HepG2 (cell line): ENCODE results near the gene MAN1B1. TPM values are rescaled to one million over a fixed set of nuclear protein-coding genes. Genes with fewer than 3 reads are reported as not detected.

Source experiments
- FOXO1 ChIP-seq: sonication (generic); formaldehyde crosslinking; IDR thresholded peaks from 2 replicates; pipeline ENCODE4 v1.4.0; 2020; ENCODE audit warnings: missing genetic modification reagents
- KAT7 ChIP-seq: IDR thresholded peaks from 2 replicates; pipeline ENCODE4 v1.6.1; 2018; ENCODE audit warnings: borderline replicate concordance, missing compliant biosample characterization
- NPAS2 ChIP-seq: sonication (generic); formaldehyde crosslinking; IDR thresholded peaks from 2 replicates; pipeline ENCODE4 v1.8.0; 2022; ENCODE audit warnings: mild to moderate bottlenecking, missing genetic modification reagents, borderline replicate concordance
- POLR2G ChIP-seq: fragments of 200-400 bp; formaldehyde crosslinking; IDR thresholded peaks from 2 replicates; pipeline ENCODE4 v1.6.1; 2018; ENCODE audit warnings: mild to moderate bottlenecking, low read depth, low read length, moderate library complexity
- REPIN1 ChIP-seq: sonication (generic); formaldehyde crosslinking; IDR thresholded peaks from 2 replicates; pipeline ENCODE4 v1.8.0; 2022; ENCODE audit warnings: missing genetic modification reagents, low read depth, mild to moderate bottlenecking, borderline replicate concordance
- RXRB ChIP-seq: IDR thresholded peaks from 2 replicates; pipeline ENCODE4 v1.6.1; 2016; ENCODE audit warnings: borderline replicate concordance, missing genetic modification reagents, missing compliant biosample characterization
- ZFYVE20 ChIP-seq: sonication (generic); formaldehyde crosslinking; IDR thresholded peaks from 2 replicates; pipeline ENCODE4 v1.8.0; 2023; ENCODE audit warnings: low read depth, mild to moderate bottlenecking, moderate library complexity, missing genetic modification reagents, borderline replicate concordance
- ZNF20 ChIP-seq: sonication (generic); formaldehyde crosslinking; IDR thresholded peaks from 2 replicates; pipeline ENCODE4 v1.4.0; 2020; ENCODE audit warnings: mild to moderate bottlenecking, moderate library complexity, missing genetic modification reagents
- ZNF232 ChIP-seq: sonication (generic); formaldehyde crosslinking; IDR thresholded peaks from 2 replicates; pipeline ENCODE4 v1.4.0; 2020; ENCODE audit warnings: missing genetic modification reagents, borderline replicate concordance
- ZNF329 ChIP-seq: sonication (generic); formaldehyde crosslinking; IDR thresholded peaks from 2 replicates; pipeline ENCODE4 v1.9.0; 2021; ENCODE audit warnings: low read depth, mild to moderate bottlenecking, missing genetic modification reagents
- ZNF354B ChIP-seq: sonication (generic); formaldehyde crosslinking; IDR thresholded peaks from 2 replicates; pipeline ENCODE4 v1.8.0; 2022; ENCODE audit warnings: mild to moderate bottlenecking, missing genetic modification reagents
- ZNF563 ChIP-seq: sonication (generic); formaldehyde crosslinking; IDR thresholded peaks from 2 replicates; pipeline ENCODE4 v1.8.0; 2022; ENCODE audit warnings: mild to moderate bottlenecking, moderate library complexity, missing genetic modification reagents
- ZNF607 ChIP-seq: sonication (generic); formaldehyde crosslinking; IDR thresholded peaks from 2 replicates; pipeline ENCODE4 v1.5.1; 2020; ENCODE audit warnings: missing genetic modification reagents, mild to moderate bottlenecking, borderline replicate concordance
- polyA plus RNA-seq, 8 experiments: library from polyadenylated mRNA; depleted of rRNA in 3 of 8; stranded (reverse) in 7 of 8; unstranded in 1 of 8; fragments of >200 nt; fragmentation: Illumina TruSeq in 4 of 8; extraction: Trizol in 4 of 8; gene quantifications; 2 replicates each; pipeline versions ENCODE4 v1.2.1 to v1.2.3, GENCODE V29; 2011 to 2016; ENCODE audit warnings: low read depth in 4 of 8, missing spikeins in 1 of 8, mixed read lengths in 1 of 8; ENCODE audit not compliant: insufficient read depth in 1 of 8
- total RNA-seq, 5 experiments: library from RNA; depleted of rRNA; stranded (reverse); fragments of >200 nt; fragmentation: Illumina TruSeq; extraction: Trizol; gene quantifications; 2 replicates each; pipeline ENCODE4 v1.2.3, GENCODE V29; 2016; ENCODE audit warnings: low read depth in 1 of 5
- TF ChIP-seq, protein P1 (sequence below): sonication (generic); formaldehyde crosslinking; IDR thresholded peaks from one replicate; pipeline ENCODE4 v1.5.1; 2020; ENCODE audit warnings: mild to moderate bottlenecking, missing genetic modification reagents; ENCODE audit errors: not compliant biosample characterization
- TF ChIP-seq, protein P2 (sequence below): sonication (generic); formaldehyde crosslinking; IDR thresholded peaks from 2 replicates; pipeline ENCODE4 v1.8.0; 2022; ENCODE audit warnings: mild to moderate bottlenecking, missing genetic modification reagents, moderate library complexity
- TF ChIP-seq, protein P3 (sequence below): sonication (generic); formaldehyde crosslinking; IDR thresholded peaks from 2 replicates; pipeline ENCODE4 v1.5.0; 2020; ENCODE audit warnings: mild to moderate bottlenecking, missing genetic modification reagents

MAN1B1 gene
- total and polyA plus RNA-seq, 2 of the 13 experiments (the other 11 are each of a cell fraction or from before 2014, with no cell fraction given) = 48.9 to 59.5 TPM

DNA sequence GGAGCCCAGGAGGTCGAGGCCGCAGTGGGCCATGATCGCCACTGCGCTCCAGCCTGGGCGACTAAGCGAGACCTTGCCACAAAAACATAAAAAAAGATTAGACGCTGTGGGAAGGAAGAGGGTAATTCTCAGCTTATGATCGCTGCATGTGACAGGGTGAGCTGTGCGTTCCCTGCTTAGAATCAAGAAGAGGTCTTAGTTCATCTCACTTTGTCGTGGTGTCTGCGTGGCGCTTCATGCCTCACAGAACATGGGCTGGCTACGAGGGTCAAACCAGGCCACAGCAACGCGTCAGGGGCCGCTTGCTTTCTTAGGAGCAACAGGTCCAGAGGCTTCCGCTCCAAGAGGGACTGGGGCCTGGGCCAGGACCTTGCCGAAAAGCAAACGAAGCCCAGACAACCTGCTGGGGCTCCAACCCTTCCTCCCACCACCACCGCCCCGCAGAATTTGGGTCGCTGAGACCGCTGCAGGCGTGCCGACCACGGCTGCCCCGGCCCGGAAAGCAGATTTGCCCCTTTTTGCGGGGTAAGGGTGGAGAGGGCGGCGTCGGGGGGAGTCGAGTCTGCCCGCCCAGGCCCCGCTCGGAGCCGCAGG lies 42.2 kb downstream of the MAN1B1 start (continued):
- TF ChIP-seq, protein P1, sequence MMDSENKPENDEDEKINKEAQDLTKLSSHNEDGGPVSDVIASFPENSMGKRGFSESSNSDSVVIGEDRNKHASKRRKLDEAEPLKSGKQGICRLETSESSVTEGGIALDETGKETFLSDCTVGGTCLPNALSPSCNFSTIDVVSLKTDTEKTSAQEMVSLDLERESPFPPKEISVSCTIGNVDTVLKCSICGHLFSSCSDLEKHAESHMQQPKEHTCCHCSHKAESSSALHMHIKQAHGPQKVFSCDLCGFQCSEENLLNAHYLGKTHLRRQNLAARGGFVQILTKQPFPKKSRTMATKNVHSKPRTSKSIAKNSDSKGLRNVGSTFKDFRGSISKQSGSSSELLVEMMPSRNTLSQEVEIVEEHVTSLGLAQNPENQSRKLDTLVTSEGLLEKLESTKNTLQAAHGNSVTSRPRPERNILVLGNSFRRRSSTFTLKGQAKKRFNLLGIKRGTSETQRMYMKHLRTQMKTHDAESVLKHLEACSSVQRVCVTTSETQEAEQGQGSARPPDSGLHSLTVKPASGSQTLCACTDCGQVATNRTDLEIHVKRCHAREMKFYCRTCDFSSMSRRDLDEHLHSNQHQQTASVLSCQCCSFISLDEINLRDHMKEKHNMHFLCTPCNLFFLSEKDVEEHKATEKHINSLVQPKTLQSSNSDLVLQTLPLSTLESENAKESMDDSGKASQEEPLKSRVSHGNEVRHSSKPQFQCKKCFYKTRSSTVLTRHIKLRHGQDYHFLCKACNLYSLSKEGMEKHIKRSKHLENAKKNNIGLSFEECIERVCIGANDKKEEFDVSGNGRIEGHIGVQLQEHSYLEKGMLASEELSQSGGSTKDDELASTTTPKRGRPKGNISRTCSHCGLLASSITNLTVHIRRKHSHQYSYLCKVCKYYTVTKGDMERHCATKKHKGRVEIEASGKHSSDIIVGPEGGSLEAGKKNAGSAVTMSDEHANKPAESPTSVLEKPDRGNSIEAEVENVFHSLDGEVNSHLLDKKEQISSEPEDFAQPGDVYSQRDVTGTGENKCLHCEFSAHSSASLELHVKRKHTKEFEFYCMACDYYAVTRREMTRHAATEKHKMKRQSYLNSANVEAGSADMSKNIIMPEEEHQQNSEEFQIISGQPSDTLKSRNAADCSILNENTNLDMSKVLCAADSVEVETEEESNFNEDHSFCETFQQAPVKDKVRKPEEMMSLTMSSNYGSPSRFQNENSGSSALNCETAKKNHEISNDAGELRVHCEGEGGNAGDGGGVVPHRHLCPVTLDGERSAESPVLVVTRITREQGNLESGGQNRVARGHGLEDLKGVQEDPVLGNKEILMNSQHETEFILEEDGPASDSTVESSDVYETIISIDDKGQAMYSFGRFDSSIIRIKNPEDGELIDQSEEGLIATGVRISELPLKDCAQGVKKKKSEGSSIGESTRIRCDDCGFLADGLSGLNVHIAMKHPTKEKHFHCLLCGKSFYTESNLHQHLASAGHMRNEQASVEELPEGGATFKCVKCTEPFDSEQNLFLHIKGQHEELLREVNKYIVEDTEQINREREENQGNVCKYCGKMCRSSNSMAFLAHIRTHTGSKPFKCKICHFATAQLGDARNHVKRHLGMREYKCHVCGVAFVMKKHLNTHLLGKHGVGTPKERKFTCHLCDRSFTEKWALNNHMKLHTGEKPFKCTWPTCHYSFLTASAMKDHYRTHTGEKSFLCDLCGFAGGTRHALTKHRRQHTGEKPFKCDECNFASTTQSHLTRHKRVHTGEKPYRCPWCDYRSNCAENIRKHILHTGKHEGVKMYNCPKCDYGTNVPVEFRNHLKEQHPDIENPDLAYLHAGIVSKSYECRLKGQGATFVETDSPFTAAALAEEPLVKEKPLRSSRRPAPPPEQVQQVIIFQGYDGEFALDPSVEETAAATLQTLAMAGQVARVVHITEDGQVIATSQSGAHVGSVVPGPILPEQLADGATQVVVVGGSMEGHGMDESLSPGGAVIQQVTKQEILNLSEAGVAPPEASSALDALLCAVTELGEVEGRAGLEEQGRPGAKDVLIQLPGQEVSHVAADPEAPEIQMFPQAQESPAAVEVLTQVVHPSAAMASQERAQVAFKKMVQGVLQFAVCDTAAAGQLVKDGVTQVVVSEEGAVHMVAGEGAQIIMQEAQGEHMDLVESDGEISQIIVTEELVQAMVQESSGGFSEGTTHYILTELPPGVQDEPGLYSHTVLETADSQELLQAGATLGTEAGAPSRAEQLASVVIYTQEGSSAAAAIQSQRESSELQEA (CRISPR knock-in tag) = peak; percentile 0
- peak; percentile 46 for TF ChIP-seq RXRB (CRISPR knock-in tag)
- TF ChIP-seq KAT7 (CRISPR knock-in tag) = peak; percentile 71
- TF ChIP-seq ZFYVE20 (CRISPR knock-in tag) = 0 out of 2 replicates have a peak, but pooled peaks have one; percentile 13
- TF ChIP-seq ZNF20 (CRISPR knock-in tag) = no peak
- no peak for TF ChIP-seq NPAS2
- TF ChIP-seq ZNF354B (CRISPR knock-in tag) = peak; percentile 79; the same call in 1 of the 2 replicates
- peak; percentile 59; the same call in 1 of the 2 replicates for TF ChIP-seq ZNF563 (CRISPR knock-in tag)
- TF ChIP-seq REPIN1 = 0 out of 2 replicates have a peak, but pooled peaks have one; percentile 5
- TF ChIP-seq, protein P2, sequence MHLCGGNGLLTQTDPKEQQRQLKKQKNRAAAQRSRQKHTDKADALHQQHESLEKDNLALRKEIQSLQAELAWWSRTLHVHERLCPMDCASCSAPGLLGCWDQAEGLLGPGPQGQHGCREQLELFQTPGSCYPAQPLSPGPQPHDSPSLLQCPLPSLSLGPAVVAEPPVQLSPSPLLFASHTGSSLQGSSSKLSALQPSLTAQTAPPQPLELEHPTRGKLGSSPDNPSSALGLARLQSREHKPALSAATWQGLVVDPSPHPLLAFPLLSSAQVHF (CRISPR knock-in tag) = peak; percentile 42; the same call in 1 of the 2 replicates
- TF ChIP-seq ZNF329 = 0 out of 2 replicates have a peak, but pooled peaks have one; percentile 49
- TF ChIP-seq, protein P3, sequence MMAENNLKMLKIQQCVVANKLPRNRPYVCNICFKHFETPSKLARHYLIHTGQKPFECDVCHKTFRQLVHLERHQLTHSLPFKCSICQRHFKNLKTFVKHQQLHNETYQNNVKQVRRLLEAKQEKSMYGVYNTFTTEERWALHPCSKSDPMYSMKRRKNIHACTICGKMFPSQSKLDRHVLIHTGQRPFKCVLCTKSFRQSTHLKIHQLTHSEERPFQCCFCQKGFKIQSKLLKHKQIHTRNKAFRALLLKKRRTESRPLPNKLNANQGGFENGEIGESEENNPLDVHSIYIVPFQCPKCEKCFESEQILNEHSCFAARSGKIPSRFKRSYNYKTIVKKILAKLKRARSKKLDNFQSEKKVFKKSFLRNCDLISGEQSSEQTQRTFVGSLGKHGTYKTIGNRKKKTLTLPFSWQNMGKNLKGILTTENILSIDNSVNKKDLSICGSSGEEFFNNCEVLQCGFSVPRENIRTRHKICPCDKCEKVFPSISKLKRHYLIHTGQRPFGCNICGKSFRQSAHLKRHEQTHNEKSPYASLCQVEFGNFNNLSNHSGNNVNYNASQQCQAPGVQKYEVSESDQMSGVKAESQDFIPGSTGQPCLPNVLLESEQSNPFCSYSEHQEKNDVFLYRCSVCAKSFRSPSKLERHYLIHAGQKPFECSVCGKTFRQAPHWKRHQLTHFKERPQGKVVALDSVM (CRISPR knock-in tag) = 0 out of 2 replicates have a peak, but pooled peaks have one; percentile 19
- TF ChIP-seq FOXO1 (CRISPR knock-in tag) = 0 out of 2 replicates have a peak, but pooled peaks have one; percentile 3
- TF ChIP-seq POLR2G = no peak
- TF ChIP-seq ZNF232 (CRISPR knock-in tag) = 0 out of 2 replicates have a peak, but pooled peaks have one; percentile 41
- 0 out of 2 replicates have a peak, but pooled peaks have one; percentile 13 for TF ChIP-seq ZNF607 (CRISPR knock-in tag)
